GM10248 (cell line): ENCODE measurements around the gene PPP1R1C.

ENCODE experiments used
- CTCF ChIA-PET: fragments of 300-600 bp; sonication (Branson Sonifier 250); formaldehyde crosslinking; extraction: SDS; loops from one replicate; lab custom pipeline; 2021; ENCODE audit warnings: antibody characterized with exemption; lab: Yijun Ruan, JAX
- POLR2A ChIA-PET: fragments of 350-650 bp; sonication (Branson Sonifier 250); formaldehyde crosslinking; extraction: SDS; loops from one replicate; lab custom pipeline; 2020; ENCODE audit warnings: antibody characterized with exemption; lab: Yijun Ruan, JAX
- DNase-seq: peaks from one replicate; pipeline ENCODE4 v3.0.0; 2012; ENCODE audit errors: extremely low spot score
- TF ChIP-seq, protein P1 (sequence below): IDR thresholded peaks from 2 replicates; pipeline ENCODE4 v1.5.1; 2012; ENCODE audit warnings: mild to moderate bottlenecking, low read depth; ENCODE audit errors: extremely low read depth, missing control alignments, control extremely low read depth

Gene PPP1R1C

DNA sequence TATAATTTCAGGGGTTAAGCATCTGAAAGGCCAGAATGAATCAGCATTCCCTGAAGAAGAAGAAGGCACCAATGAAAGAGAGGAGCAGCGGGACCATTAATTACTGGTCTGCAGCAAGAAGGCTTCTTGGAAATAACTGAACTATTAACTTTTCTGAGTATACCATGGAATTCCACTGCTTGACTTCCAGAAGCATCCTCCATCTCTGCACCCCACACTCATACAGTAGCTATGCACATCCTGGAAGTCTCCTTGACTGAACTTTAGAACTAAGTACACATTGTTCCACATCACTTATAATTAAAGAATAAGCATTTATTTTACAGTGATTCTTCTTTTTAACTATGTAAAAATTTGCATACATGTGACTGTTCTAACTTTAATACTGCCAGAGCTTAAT lies 131.5 kb downstream of the PPP1R1C start:
- no peak for DNase-seq
- CTCF ChIA-PET, result interaction anchor here (1.1 to 1.6 kb wide), 3 partner anchors 8 to 24 kb away, joined by 3 to 4 read pairs (median 4); no protein-coding TSS in a partner anchor
- POLR2A ChIA-PET, result no interaction called here
- TF ChIP-seq, protein P1, sequence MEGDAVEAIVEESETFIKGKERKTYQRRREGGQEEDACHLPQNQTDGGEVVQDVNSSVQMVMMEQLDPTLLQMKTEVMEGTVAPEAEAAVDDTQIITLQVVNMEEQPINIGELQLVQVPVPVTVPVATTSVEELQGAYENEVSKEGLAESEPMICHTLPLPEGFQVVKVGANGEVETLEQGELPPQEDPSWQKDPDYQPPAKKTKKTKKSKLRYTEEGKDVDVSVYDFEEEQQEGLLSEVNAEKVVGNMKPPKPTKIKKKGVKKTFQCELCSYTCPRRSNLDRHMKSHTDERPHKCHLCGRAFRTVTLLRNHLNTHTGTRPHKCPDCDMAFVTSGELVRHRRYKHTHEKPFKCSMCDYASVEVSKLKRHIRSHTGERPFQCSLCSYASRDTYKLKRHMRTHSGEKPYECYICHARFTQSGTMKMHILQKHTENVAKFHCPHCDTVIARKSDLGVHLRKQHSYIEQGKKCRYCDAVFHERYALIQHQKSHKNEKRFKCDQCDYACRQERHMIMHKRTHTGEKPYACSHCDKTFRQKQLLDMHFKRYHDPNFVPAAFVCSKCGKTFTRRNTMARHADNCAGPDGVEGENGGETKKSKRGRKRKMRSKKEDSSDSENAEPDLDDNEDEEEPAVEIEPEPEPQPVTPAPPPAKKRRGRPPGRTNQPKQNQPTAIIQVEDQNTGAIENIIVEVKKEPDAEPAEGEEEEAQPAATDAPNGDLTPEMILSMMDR, result no peak

DNA sequence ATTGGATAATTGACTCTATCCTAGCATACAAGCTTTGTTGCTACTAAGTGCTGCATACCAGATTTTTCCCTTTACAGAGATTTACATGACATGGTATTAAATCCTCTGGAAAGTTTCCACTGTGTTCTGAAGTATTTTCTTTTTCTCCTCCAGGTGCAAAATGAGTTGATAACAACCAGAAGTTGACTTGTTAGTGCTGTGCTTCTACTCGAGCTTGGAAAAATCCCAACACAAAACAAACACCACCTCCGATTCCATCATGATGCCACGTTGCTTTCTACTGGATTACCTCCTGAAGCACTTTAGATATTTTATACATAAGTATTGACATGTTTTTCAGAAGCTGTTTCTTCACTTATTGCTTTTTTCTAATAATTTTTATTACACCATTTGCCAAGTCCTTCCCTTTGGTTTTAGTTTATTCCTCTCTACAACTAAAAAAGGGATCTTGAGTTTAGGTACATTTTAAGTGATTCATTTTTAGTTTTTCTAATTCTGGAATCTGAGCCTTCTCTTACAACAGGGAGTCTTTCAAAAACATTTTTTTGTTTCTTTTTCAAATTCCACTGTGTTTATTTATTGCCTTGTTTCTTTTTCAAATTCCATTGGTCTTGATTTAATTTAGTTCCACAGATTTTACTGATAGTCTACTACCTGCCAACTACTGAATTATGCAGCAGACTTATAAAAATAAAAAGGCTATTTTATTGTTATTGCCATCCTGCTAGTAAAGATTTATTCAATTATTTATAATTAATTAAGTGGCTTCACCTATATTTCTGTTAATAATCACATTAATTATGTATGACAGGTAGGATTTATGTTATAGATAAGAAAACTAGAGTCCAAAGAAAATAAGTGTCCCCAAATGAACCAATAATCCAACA lies 143.4 kb downstream of the PPP1R1C start:
- ChIA-PET CTCF (no interaction called here), POLR2A (no interaction called here)
- TF ChIP-seq, protein P1, result no peak
- DNase-seq, result no peak

DNA sequence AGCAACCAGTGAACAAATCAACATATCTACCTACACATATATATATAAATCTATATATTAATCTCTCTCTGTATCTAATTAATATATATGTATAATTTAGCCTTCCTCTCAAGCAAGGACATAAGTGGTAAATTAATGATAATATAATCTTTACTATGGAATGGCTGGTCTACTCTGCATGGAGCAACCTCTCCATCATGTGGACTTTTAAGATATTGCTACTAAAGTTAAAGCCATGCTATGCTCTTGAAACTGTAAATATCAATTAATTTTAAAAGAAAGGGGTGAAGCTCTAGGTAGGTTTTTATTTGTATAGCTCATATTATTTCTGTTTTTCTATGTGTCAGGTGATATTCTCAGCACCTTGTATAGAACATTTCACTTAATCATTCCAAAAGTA lies 147.0 kb downstream of the PPP1R1C start:
- ChIA-PET POLR2A (no interaction called here), CTCF (interaction anchor here (1.8 kb wide), 1 partner anchor 9 kb away, joined by 4 read pairs; no protein-coding TSS in a partner anchor)
- TF ChIP-seq, protein P1, result no peak
- no peak for DNase-seq

DNA sequence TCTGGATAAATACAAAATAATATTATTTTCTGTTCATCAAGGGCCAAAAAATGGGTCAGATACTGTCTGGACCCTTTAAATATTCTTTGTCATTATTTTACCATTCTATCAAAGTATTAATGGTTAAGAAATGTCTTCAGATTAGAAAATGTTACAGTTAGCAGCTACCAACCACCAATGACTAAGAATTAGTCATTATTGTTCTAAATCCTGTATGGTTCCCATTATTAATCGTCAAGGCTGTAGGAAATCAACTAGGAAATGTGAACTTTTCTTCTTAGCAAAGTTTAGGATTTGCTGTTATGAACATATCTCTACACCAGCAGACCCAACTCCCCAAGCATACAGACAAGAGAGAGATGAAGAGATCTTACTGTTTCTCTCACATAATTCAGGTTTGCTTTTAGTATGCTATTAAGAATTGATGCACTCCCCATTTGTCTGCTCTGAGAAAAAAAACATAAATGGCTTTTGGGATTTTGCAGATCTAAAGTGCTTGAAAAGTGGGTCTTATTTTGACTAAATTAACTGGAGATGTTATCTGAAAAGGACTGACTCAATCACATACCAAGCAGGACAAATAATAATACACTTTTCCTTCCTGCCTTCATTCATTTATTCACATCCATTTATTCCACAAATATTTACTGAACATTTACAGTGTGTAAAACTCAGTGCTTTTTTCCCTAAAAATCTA lies 147.7 kb downstream of the PPP1R1C start:
- POLR2A ChIA-PET, result no interaction called here
- TF ChIP-seq, protein P1, result no peak
- DNase-seq, result no peak
- CTCF ChIA-PET, result interaction anchor here (1.8 kb wide), 1 partner anchor 8 kb away, joined by 4 read pairs; no protein-coding TSS in a partner anchor

DNA sequence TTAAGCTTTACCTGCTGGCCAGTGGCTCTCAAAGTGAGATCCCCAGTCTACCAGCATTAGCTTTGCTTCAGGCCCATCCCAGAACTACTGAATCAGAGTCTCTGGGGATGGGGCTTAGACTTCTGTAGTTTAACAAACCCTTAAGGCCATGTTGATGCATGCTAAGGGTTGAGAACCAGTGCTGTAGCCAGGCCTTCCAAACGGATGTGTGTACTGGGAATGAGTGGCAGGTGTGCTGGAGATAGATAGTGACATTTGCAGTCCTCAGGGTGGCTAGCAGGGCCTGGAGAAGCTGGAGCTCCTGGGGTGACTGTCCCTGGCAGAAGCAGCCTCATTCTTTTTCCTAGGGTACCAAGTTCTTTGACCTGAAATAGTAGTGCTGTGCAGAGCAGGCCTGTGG lies 148.5 kb downstream of the PPP1R1C start:
- CTCF ChIA-PET, result no interaction called here
- TF ChIP-seq, protein P1, result no peak
- no peak for DNase-seq
- POLR2A ChIA-PET, result no interaction called here

DNA sequence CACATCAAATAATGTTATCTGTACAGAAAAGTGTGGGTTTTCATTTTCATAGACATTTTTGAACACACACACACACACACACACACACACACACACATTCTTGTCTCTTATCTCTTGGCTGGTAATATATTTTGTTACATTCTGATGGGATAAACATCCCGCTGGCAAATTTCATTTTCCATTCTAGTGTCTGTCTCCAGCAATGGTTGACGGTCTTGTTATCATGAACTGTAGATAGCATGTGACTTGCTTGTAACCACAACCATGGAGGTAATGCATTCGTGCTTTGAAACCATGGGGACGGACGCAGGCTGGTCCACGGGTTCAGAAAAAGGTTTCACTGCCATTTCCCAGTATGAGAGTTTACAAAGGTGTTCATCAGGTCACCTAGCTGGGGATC lies 156.4 kb downstream of the PPP1R1C start:
- ChIA-PET POLR2A (no interaction called here), CTCF (no interaction called here)
- TF ChIP-seq, protein P1, result no peak
- DNase-seq, result no peak
